Myocyte (in vitro differentiated cells): Measurements from ENCODE around the gene CLIP3. TPM values are rescaled to one million over a fixed set of nuclear protein-coding genes. Genes with fewer than 3 reads are reported as not detected.
"Not testable (repeated sequence)": the region's sequence is repeated elsewhere in the genome, so short reads cannot be mapped to it uniquely, and the experiment has no call there.

Experiments
- DNase-seq: peaks from one replicate; pipeline ENCODE4 v3.0.0-alpha.2; 2012; ENCODE audit warnings: low read depth
- total RNA-seq: library from RNA; depleted of rRNA; stranded (reverse); fragments of >200 nt; gene quantifications from 2 replicates; pipeline ENCODE4 v1.2.3, GENCODE V29; 2014

Gene CLIP3
- total RNA-seq, 1 donor from 2014 or later, result 4.9 TPM

GRCh38 chr19:36049080-36049698 lies 16.5 kb upstream of the CLIP3 start:
- no peak for DNase-seq

- no peak for DNase-seq
Observed at GRCh38 chr19:36047835-36048234, 15.2 kb upstream of the CLIP3 start.

GRCh38 chr19:36046443-36047050 lies 13.9 kb upstream of the CLIP3 start:
- no peak for DNase-seq

GRCh38 chr19:36043952-36044351 lies 11.3 kb upstream of the CLIP3 start:
- no peak for DNase-seq

GRCh38 chr19:36041831-36042230 lies 9.2 kb upstream of the CLIP3 start:
- DNase-seq, result peak; percentile 22

GRCh38 chr19:36041092-36041491 lies 8.4 kb upstream of the CLIP3 start:
- DNase-seq, result not testable (repeated sequence)

- DNase-seq, result no peak
Observed at GRCh38 chr19:36040495-36040894, 7.8 kb upstream of the CLIP3 start.

- no peak for DNase-seq
Observed at GRCh38 chr19:36031308-36031707, 1.4 kb downstream of the CLIP3 start.

- peak; percentile 76 for DNase-seq
Observed at GRCh38 chr19:36030264-36031148, 2.2 kb downstream of the CLIP3 start.

GRCh38 chr19:36028313-36029041 lies 4.2 kb downstream of the CLIP3 start:
- no peak for DNase-seq

GRCh38 chr19:36027696-36028095 lies 5.0 kb downstream of the CLIP3 start:
- no peak for DNase-seq

- DNase-seq, result no peak
Observed at GRCh38 chr19:36026091-36026876, 6.4 kb downstream of the CLIP3 start.

GRCh38 chr19:36025541-36025940 lies 7.1 kb downstream of the CLIP3 start:
- DNase-seq, result no peak

- no peak for DNase-seq
Observed at GRCh38 chr19:36023432-36023831, 9.2 kb downstream of the CLIP3 start.

- DNase-seq, result no peak
Observed at GRCh38 chr19:36019061-36019670, 13.5 kb downstream of the CLIP3 start.

GRCh38 chr19:36014012-36014924 lies 18.4 kb downstream of the CLIP3 start, which contains the start of gene ALKBH6:
TSS of gene ALKBH6 (minus strand) at chr19:36014213. CDS start at chr19:36013397, 816 bp downstream.
- peak; percentile 99 for DNase-seq

GRCh38 chr19:36013280-36014011 lies 19.2 kb downstream of the CLIP3 start:
- no peak for DNase-seq

- no peak for DNase-seq
Observed at GRCh38 chr19:36010402-36010801, 22.3 kb downstream of the CLIP3 start.
